Activated naive CD8-positive, alpha-beta T cell (primary cell): Measurements from ENCODE around the gene EPB41.
"Not testable (repeated sequence)": the region's sequence is repeated elsewhere in the genome, so short reads cannot be mapped to it uniquely, and the experiment has no call there.

ENCODE experiments used
- H3K27ac Mint-ChIP-seq: one replicate; pipeline ENCODE4 v1.8.0; 2021; ENCODE audit warnings: mixed read lengths
- H3K27me3 Mint-ChIP-seq: one replicate; pipeline ENCODE4 v1.8.0; 2021; ENCODE audit warnings: mixed read lengths
- H3K36me3 Mint-ChIP-seq: one replicate; pipeline ENCODE4 v1.8.0; 2021; ENCODE audit warnings: mixed read lengths
- H3K4me1 Mint-ChIP-seq: one replicate; pipeline ENCODE4 v1.8.0; 2021; ENCODE audit warnings: low read depth, mixed read lengths
- H3K4me3 Mint-ChIP-seq: one replicate; pipeline ENCODE4 v1.8.0; 2021; ENCODE audit warnings: mild to moderate bottlenecking, mixed read lengths
- H3K9me3 Mint-ChIP-seq: one replicate; pipeline ENCODE4 v1.8.0; 2021; ENCODE audit warnings: low read depth, mixed read lengths

EPB41 gene

GRCh38 chr1:29096231-29096886 is 182.0 kb downstream of the EPB41 start:
- H3K9me3 Mint-ChIP-seq, result no peaks in the 10 kb centered on the region
- H3K27ac Mint-ChIP-seq, result peak overlapping the region; percentile 34
- H3K27me3 Mint-ChIP-seq, result no peaks in the 10 kb centered on the region
- peaks cover 19% of the 10 kb centered on the region for H3K36me3 Mint-ChIP-seq
- H3K4me1 Mint-ChIP-seq, result peaks cover 4% of the 10 kb centered on the region
- H3K4me3 Mint-ChIP-seq, result no peak overlapping the region

- H3K27ac Mint-ChIP-seq, result no peak overlapping the region
- no peak overlapping the region for H3K4me3 Mint-ChIP-seq
- H3K36me3 Mint-ChIP-seq, result peaks cover 11% of the 10 kb centered on the region
- no peaks in the 10 kb centered on the region for H3K9me3 Mint-ChIP-seq
- H3K27me3 Mint-ChIP-seq, result no peaks in the 10 kb centered on the region
- peaks cover 2% of the 10 kb centered on the region for H3K4me1 Mint-ChIP-seq
Measured at GRCh38 chr1:29099286-29099685, 184.9 kb downstream of the EPB41 start.

- Mint-ChIP-seq H3K27me3 (no peaks in the 10 kb centered on the region), H3K9me3 (no peaks in the 10 kb centered on the region), H3K4me1 (peaks cover 2% of the 10 kb centered on the region), H3K27ac (no peak overlapping the region), H3K36me3 (peaks cover 11% of the 10 kb centered on the region), H3K4me3 (no peak overlapping the region)
Measured at GRCh38 chr1:29100487-29100886, 186.1 kb downstream of the EPB41 start.

- H3K4me3 Mint-ChIP-seq, result no peak overlapping the region
- no peaks in the 10 kb centered on the region for H3K9me3 Mint-ChIP-seq
- H3K4me1 Mint-ChIP-seq, result no peaks in the 10 kb centered on the region
- H3K36me3 Mint-ChIP-seq, result peaks cover 4% of the 10 kb centered on the region
- H3K27me3 Mint-ChIP-seq, result no peaks in the 10 kb centered on the region
- no peak overlapping the region for H3K27ac Mint-ChIP-seq
Measured at GRCh38 chr1:29105822-29106221, 191.5 kb downstream of the EPB41 start.

GRCh38 chr1:29108041-29108440 is 193.7 kb downstream of the EPB41 start:
- H3K27ac Mint-ChIP-seq, H3K4me1 Mint-ChIP-seq, H3K27me3 Mint-ChIP-seq, H3K9me3 Mint-ChIP-seq, H3K4me3 Mint-ChIP-seq, H3K36me3 Mint-ChIP-seq: not testable (repeated sequence)

- Mint-ChIP-seq H3K27me3 (no peaks in the 10 kb centered on the region), H3K27ac (no peak overlapping the region), H3K4me3 (no peak overlapping the region), H3K4me1 (peaks cover 2% of the 10 kb centered on the region), H3K36me3 (peaks cover 10% of the 10 kb centered on the region), H3K9me3 (no peaks in the 10 kb centered on the region)
Measured at GRCh38 chr1:29112705-29113412, 198.5 kb downstream of the EPB41 start.

- no peak overlapping the region for H3K4me3 Mint-ChIP-seq
- H3K27ac Mint-ChIP-seq, result no peak overlapping the region
- H3K4me1 Mint-ChIP-seq, result peaks cover 2% of the 10 kb centered on the region
- H3K9me3 Mint-ChIP-seq, result no peaks in the 10 kb centered on the region
- H3K36me3 Mint-ChIP-seq, result peaks cover 10% of the 10 kb centered on the region
- no peaks in the 10 kb centered on the region for H3K27me3 Mint-ChIP-seq
Measured at GRCh38 chr1:29113413-29114117, 199.2 kb downstream of the EPB41 start.

- Mint-ChIP-seq H3K27ac (no peak overlapping the region), H3K4me3 (no peak overlapping the region), H3K4me1 (peaks cover 2% of the 10 kb centered on the region), H3K27me3 (no peaks in the 10 kb centered on the region), H3K9me3 (no peaks in the 10 kb centered on the region), H3K36me3 (peaks cover 12% of the 10 kb centered on the region)
Measured at GRCh38 chr1:29114654-29115053, 200.3 kb downstream of the EPB41 start.

- Mint-ChIP-seq H3K9me3 (no peaks in the 10 kb centered on the region), H3K4me3 (no peak overlapping the region), H3K4me1 (peaks cover 2% of the 10 kb centered on the region), H3K36me3 (peaks cover 9% of the 10 kb centered on the region), H3K27ac (no peak overlapping the region), H3K27me3 (no peaks in the 10 kb centered on the region)
Measured at GRCh38 chr1:29117381-29117780, 203.0 kb downstream of the EPB41 start.

- Mint-ChIP-seq H3K27ac (no peak overlapping the region), H3K27me3 (no peaks in the 10 kb centered on the region), H3K4me3 (no peak overlapping the region), H3K4me1 (no peaks in the 10 kb centered on the region), H3K9me3 (no peaks in the 10 kb centered on the region), H3K36me3 (peaks cover 9% of the 10 kb centered on the region)
Measured at GRCh38 chr1:29119121-29119929, 205.0 kb downstream of the EPB41 start.

- Mint-ChIP-seq H3K4me1 (peaks cover under 1% of the 10 kb centered on the region), H3K27ac (no peak overlapping the region), H3K36me3 (peaks cover 7% of the 10 kb centered on the region), H3K27me3 (peaks cover under 1% of the 10 kb centered on the region), H3K4me3 (no peak overlapping the region), H3K9me3 (no peaks in the 10 kb centered on the region)
Measured at GRCh38 chr1:29120367-29120766, 206.0 kb downstream of the EPB41 start.

GRCh38 chr1:29120947-29121485 is 206.6 kb downstream of the EPB41 start:
- Mint-ChIP-seq H3K4me1 (peaks cover 2% of the 10 kb centered on the region), H3K36me3 (peaks cover 7% of the 10 kb centered on the region), H3K4me3 (no peak overlapping the region), H3K27ac (no peak overlapping the region), H3K27me3 (peaks cover 7% of the 10 kb centered on the region), H3K9me3 (no peaks in the 10 kb centered on the region)

- H3K27me3 Mint-ChIP-seq, result peaks cover 7% of the 10 kb centered on the region
- H3K27ac Mint-ChIP-seq, result no peak overlapping the region
Measured at GRCh38 chr1:29121516-29121935, 207.2 kb downstream of the EPB41 start.

GRCh38 chr1:29121936-29122681 is 207.7 kb downstream of the EPB41 start:
- H3K4me1 Mint-ChIP-seq, result peaks cover 2% of the 10 kb centered on the region
- H3K27me3 Mint-ChIP-seq, result peaks cover 7% of the 10 kb centered on the region
- H3K27ac Mint-ChIP-seq, result no peak overlapping the region
- H3K36me3 Mint-ChIP-seq, result peaks cover 5% of the 10 kb centered on the region
- H3K9me3 Mint-ChIP-seq, result no peaks in the 10 kb centered on the region
- no peak overlapping the region for H3K4me3 Mint-ChIP-seq

More at GRCh38 chr1:29121516-29121935, 207.2 kb downstream of the EPB41 start:
- Mint-ChIP-seq H3K4me3 (peak overlapping the region; percentile 27), H3K4me1 (peaks cover 2% of the 10 kb centered on the region), H3K9me3 (no peaks in the 10 kb centered on the region), H3K36me3 (peaks cover 7% of the 10 kb centered on the region)
